HG02610 (cell line): ENCODE measurements around the gene SETDB1.

Source experiments
- ATAC-seq: cut with Tn5 transposase; IDR thresholded peaks from one replicate; pipeline ENCODE4 v1.9.1; 2021; ENCODE audit warnings: mild to moderate bottlenecking, moderate library complexity; ENCODE audit not compliant: unreplicated experiment

SETDB1 gene

DNA sequence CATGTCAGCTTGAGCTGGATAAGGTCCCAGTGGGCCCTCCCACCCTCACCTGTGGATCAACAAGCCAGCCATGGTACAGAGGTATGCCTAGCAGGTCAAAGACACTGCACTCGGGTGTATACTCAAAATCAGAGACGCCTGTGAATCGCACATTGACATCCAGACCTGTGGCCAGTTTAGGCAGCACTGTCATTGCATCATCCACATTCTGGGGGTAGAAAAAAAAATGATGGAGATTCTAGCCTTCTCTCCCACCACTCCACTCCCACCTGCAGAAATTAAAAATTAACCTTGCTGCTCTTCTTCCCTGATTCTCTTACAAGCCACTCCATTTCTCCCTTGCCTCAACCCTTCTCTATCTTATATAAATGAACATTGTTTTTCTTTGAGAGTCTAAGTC is 74.2 kb downstream of the SETDB1 start:
- ATAC-seq, result no peak

DNA sequence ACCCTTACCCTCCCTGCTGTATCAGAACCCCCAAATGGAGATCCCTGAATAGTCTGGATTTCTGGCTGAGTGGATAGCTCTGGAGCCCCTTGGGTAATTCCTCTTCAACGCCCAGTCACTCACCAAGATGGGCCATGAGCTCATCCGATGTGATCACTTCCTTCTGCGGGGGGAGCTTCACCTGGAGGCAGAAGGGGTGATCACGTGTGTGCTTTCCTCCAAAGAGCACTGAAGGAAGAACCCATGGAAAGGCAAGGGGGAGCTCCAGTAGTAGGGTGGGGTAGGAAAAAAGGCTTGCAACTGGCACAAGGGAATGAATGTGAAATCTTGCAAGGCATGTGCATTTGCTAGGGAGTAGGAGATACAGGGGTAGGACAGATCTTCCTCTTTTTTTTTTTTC is 75.4 kb downstream of the SETDB1 start:
- no peak for ATAC-seq

DNA sequence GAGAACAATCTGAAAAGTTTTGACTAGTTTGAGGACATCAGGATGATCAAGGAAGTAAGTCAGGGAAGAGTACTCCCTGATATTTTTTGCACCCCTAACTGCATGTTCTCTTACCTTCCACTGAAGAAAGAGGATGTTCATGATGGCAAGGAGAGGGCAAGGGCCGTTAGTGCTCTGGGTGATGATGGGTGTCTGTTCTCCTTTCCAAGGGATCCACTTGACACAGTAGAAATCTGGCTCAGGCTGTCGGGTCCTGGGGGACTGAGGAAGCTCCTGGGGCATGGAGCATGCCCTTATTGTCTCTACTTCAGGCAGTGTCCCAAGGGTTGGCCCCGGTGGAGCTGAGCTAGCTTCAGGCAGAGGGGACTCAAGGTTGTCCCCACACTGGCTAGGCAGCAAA is 75.9 kb downstream of the SETDB1 start:
- no peak for ATAC-seq

DNA sequence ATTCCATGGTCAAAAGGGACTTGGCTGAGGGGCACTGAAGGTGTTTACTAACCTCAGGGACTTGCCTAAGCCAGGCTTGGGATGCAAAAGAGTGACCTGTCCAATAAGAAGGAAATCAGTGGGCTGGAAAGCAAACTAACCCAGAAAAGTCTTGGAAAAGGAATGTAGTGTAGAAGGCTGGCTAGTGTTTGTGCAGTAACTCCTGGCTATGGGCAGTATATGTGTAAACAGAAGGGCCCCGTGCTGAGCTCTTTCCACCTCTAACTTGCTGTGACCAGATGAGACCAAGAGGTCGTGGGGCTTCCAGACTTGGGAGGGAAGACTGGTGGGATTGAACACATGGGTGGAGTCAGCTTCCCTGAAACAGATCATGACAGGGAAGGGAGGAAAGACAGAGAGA is 76.4 kb downstream of the SETDB1 start:
- no peak for ATAC-seq

DNA sequence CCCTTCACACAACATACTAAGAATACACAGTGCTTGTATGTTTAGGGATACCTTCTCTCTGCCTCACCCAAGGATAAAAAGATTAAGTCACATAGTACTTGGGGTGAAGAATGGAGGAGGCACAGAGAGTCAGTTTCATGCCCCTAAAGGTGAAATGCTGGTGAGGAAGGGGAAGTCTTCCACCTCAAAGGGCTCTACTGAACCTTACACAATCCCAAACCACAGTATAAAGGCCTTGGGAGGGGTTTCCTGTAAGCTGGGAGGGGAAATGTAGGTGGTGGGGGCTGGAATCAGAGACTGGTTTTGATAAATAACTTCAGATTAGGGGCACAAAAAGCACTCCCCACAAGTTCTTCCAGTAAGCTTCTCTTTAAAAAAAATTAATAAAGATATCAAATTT is 77.0 kb downstream of the SETDB1 start:
- ATAC-seq, result no peak

DNA sequence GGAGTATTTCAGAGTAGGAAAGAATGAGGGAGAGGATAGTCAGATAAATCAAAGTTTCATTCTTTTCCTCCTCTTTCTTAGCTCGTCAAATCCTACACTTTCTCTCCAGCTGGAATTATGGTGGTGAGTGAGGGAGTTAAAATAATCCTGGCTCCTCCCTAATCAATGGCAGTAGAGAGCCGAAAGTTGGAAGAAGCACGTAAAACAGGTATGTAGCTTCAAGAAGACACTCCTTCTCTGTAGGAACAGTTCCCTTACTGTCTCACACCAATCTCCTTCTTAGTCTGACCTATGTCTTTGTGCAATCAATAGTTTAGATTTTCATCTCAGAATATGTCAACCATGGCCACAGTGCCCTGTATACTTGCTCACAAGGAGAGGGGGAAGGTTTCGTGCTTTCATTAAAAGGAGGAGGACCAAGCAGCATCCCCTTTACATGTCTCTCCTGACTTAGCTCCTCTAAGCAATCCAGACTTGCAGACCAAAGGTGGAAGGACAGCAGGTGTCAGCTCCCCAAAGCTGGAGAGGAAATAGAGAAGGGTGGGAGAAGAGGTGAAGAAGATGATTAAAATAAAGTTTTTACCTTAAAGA is 79.7 kb downstream of the SETDB1 start:
- ATAC-seq, result no peak

DNA sequence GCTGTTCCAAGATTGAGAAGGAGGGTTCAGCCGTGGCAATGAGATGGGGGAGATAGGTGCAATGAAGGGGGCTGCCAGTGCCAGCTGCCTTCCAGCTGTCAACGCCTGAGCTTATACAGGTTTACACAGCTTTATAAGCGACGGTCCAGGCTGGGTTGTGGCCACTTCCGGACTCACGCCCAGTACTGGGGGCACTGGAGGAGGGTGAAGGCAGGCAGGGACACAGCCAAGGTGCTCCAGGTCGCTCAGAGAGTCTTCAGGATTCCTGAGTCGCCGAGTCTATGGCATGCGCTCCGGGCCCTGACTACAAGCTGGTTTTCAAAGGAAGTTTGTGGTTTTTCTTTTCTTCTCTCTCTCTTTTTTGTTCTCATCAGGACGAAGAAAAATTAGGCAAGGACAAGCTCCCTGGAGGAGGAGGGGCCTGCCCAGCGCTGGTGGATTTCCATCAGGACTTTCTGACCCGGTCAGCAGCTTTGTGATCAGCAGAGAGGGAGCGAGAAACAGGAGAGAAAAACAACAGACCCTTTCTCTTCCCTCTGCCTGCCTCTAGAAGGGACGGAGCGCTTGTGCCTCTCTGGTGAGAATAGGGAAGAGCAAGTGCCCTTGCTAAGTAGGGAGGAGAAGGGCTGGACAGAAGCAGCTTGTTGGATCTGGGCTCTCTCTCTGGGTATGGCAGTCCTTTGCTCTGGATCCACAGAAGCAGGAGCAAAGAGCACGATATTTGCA is 80.3 kb downstream of the SETDB1 start, which contains the start of gene MINDY1:
MINDY1 (minus strand) TSS at position 576 of the 726 bp plus-strand sequence. CDS start 4,285 bp downstream, outside the sequence.
- ATAC-seq, result peak; percentile 44

DNA sequence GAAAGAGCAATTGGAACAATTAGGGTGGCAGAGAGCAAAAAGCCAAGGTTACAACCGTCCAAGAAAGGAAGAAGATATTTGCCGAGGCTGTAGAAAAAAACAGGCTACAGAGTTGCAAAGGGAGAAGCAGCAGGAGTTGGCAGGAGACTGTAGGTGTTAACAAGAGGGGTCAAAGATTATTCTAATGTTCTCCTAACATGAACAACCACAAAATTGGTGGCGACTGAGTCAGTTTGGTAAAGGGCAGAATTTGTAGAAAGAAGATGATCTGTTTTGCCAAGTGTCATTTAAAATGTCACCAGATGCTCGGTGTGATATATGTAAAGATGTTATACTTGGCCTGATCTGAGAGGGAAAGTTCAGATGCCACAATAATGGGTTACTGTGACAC is 81.7 kb downstream of the SETDB1 start:
- ATAC-seq, result no peak

DNA sequence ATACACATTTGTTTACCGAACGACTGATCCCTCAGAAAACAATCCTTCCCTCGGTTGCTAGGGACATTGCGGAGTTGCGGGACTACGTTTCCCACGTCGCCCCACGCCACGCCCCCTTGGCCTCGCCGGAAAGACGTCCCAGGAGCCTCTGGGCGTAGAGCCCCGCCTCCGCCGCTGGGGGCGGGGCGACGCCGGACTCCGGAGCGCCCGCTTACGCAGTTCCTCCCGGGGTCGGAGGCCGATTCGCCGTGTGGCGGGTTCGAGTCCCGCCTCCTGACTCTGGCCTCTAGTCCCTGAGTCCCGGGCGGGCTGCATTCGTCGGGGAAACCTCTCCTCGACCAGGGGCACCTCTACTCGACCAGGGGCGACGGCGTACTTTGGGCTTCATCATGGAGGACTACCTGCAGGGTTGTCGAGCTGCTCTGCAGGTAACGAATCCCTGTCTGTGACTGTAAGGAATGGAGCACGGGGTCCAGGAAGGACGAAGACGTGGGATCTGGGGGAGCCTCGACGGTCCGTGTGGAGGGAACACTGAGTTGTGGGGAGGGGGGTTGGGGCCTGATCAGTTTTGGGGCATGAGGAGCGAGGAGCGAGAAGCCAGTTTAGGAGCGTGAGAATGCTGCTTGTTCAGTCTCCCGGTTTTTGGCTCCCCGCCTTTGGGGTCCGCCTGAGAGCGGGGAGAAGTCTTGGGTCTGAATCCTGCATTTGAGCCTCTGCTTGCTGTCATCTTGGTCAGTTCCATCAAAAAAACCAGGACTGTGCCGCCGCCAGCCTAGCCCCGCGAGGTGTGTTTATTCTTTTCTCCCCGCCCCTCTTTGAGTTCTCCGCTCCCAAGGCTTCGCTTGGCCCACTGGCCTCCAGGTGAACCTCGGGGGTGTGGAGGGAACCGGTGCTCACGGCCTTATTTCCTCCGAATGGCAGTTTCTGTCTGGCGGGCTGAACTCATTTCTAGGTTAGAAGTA is 82.4 kb downstream of the SETDB1 start, which contains the start of gene PRUNE1:
PRUNE1 (plus strand) TSS at position 206 of the 962 bp plus-strand sequence; CDS start at position 390, 184 bp downstream.
- peak; percentile 73 for ATAC-seq

DNA sequence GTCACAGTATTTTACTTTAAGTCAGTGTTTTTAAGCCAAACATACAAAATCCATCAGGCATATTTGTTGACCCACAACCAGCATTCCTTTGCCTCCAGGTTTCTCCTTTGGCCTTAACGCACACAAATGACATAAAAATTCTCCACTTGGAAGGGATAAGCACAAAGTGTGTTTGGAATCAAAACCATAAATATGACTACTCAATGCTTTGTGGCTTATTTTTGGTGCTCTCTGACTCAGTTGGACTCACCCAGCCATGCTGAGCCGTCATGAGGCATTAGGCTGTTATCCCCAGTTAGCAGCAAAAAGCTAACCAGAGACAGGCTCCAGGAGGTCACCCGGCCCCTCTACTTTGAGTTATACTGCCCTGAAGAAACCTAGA is 83.0 kb downstream of the SETDB1 start:
- no peak for ATAC-seq

DNA sequence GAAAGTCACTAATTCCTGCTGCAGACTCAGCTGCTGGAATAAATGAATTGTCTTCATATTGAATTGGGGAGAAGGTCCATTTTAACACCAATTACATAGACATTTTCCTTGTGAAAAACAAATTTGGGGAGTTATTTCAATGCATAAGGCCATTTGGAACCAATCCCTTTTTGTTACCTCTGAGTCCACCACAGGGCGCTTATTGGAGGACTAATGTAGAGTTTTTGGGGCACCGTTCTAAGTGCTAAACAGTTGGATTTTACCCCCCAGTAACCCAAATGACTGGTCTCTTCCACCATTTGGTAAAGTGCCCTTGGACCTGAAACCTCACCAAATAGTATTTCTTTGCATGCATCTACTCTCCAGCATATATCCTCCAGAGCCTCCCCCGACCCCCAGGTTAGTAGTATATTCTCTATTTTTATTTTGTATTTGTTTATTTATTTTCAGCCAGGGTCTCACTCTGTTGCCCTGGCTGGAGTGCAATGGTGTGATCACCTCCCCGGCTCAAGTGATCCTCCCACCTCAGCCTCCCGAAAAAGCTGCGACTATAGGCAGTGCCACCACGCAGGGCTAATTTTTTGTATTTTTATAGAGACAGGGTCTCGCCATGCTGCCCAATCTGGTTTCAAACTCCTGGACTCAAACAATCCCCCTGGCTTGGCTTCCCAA is 83.6 kb downstream of the SETDB1 start:
- ATAC-seq, result no peak

DNA sequence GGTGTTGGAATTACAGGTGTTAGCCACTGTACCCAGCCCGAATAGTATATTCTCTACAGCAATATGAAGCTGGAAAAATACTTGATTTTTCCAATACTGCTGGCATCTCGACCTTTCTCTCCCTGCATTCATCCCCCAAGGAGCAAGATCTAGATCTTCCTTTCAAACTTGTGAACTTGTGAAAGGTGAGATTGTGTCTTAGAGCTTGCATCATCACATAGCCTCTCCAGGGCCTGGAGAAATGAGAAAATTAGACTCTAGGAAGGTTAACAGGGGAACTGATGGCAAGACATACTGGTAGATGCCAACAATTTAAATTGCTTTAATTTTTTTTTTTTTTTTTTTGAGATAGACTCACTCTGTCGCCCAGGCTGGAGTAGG is 84.2 kb downstream of the SETDB1 start:
- no peak for ATAC-seq

DNA sequence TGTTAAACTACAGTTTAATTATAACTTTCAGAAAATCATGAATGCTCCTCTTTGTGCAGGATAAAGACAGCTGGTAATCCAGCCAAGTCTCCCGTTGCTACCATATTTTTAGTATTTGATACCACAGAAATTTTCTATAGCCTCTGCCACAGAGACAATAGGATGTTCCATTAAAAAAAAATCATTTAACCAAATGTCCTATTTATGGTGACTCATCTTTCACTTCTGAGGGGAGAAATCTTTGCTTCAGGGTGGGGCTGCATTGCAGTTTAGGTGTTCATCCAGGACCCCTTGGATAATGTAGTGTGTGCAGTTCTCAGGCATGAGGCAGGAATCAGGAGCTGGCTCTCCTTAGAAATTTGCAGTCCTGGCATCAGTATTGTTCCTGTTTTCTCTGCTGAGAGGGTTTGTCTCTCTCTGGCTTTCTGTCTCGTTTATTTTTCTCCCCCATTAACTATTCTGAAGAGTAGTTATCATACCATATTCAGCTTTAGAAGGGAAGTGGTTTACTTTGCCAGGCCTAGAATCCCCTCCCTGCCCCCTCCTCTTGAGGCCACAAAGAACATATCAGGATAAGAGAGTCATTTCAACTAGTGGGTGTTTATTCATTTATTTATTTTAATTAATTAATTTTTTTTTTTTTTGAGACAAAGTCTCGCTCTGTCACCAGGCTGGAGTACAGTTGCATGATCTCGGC is 85.1 kb downstream of the SETDB1 start:
- no peak for ATAC-seq

DNA sequence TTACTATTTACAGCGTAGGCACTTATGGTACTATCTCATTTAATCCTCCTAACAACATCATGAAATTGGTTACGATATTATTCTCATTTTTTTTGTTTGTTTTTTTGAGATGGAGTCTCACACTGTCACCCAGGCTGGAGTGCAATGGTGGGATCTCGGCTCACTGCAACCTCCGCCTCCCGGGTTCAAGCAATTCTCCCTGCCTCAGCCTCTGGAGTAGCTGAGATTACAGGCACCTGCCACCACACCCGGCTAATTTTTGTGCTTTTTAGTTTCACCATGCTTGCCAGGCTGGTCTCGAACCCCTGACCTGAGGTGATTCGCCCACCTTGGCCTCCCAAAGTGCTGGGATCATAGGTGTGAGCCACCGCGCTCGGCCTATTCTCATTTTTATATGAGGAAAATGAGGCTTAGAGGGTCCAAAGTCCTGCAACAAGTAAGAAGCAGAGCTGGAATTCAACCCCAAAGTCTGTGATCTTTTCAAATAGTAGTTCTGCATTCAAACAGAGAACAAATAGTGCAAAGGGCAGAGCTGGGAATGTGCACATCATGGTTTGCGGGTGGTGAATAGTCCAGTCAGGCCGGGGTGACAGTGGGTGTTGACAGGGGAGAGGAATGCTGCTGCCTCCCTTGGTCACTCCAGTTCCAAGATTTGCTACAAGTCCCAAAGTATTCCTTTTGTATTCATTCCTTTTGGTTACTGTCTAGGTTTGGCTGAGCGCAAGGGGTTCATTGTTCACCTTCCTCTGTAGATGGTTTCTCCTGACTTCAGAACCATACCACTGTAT is 86.7 kb downstream of the SETDB1 start:
- no peak for ATAC-seq

DNA sequence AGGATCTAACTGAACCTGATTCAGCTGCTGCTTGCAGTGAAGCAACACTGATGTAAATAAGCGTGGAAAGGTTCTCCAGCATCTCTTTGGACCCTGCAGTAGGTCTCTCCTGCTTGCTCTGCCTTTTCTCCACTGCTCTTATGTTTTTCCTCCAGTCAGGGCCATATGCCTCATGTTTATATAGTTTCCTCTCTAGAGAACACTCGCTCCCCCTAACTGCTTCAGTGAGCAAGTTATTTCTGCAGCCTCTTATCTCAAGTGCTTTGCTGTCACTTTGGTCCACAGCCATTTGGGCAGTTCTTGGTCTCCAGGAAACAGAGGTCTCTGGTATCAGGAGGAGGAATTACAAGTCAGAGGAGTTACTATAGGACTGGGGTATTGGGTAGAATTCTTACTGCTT is 87.4 kb downstream of the SETDB1 start:
- ATAC-seq, result no peak
